GM23338 (cell line): ENCODE results near the gene RTP5. TPM values are rescaled to one million over a fixed set of nuclear protein-coding genes. Genes with fewer than 3 reads are reported as not detected.

ENCODE experiments used
- ATAC-seq: fragments of 200-7000 bp; cut with Tn5 transposase; 3 replicates; pipeline ENCODE4 v1.9.1; 2020
- DNase-seq: peaks from one replicate; pipeline ENCODE4 v3.0.0-alpha.2; 2015; ENCODE audit warnings: low spot score
- H2AFZ ChIP-seq: fragments of 200-600 bp; sonication (generic); 2 replicates; pipeline ENCODE4 v1.8.0; 2016; ENCODE audit warnings: antibody characterized with exemption, mild to moderate bottlenecking, moderate library complexity
- H3F3A ChIP-seq: fragments of 200-600 bp; sonication (generic); replicated peaks from 2 replicates; pipeline ENCODE4 v1.8.0; 2017; ENCODE audit warnings: antibody characterized with exemption, mixed run types, low read depth
- H3K27ac ChIP-seq: fragments of 200-600 bp; sonication (generic); 2 replicates; pipeline ENCODE4 v1.6.1; 2016; ENCODE audit warnings: low read depth
- H3K27me3 ChIP-seq: fragments of 200-600 bp; sonication (generic); 2 replicates; pipeline ENCODE4 v1.8.0; 2016; ENCODE audit warnings: mild to moderate bottlenecking, mixed run types, moderate library complexity; ENCODE audit not compliant: insufficient read depth
- H3K36me3 ChIP-seq: fragments of 200-600 bp; sonication (generic); 2 replicates; pipeline ENCODE4 v1.8.0; 2016; ENCODE audit warnings: mild to moderate bottlenecking; ENCODE audit not compliant: insufficient read depth
- H3K4me1 ChIP-seq: fragments of 200-600 bp; sonication (generic); 2 replicates; pipeline ENCODE4 v1.8.0; 2016; ENCODE audit warnings: mild to moderate bottlenecking, moderate library complexity; ENCODE audit not compliant: insufficient read depth
- H3K4me2 ChIP-seq: fragments of 200-600 bp; sonication (generic); 2 replicates; pipeline ENCODE4 v1.7.1; 2017; ENCODE audit warnings: mixed run types
- H3K4me3 ChIP-seq: fragments of 200-600 bp; sonication (generic); 2 replicates; pipeline ENCODE4 v1.6.1; 2016; ENCODE audit warnings: mixed run types
- H3K79me2 ChIP-seq: fragments of 200-600 bp; sonication (generic); replicated peaks from 2 replicates; pipeline ENCODE4 v1.8.0; 2017; ENCODE audit warnings: mild to moderate bottlenecking; ENCODE audit not compliant: insufficient read depth
- H3K9me2 ChIP-seq: fragments of 200-600 bp; sonication (generic); 2 replicates; pipeline ENCODE4 v1.8.0; 2017; ENCODE audit not compliant: insufficient read depth
- H4K20me1 ChIP-seq: fragments of 200-600 bp; sonication (generic); replicated peaks from 2 replicates; pipeline ENCODE4 v1.8.0; 2017; ENCODE audit warnings: mild to moderate bottlenecking; ENCODE audit not compliant: insufficient read depth
- H3K27ac Mint-ChIP-seq: 2 replicates; pipeline ENCODE4 v1.8.0; 2020; ENCODE audit warnings: inconsistent platforms, mild to moderate bottlenecking, moderate library complexity, mixed read lengths
- H3K27me3 Mint-ChIP-seq: 3 replicates; pipeline ENCODE4 v1.8.0; 2022; ENCODE audit warnings: low read depth, mild to moderate bottlenecking, moderate library complexity, mixed read lengths, inconsistent platforms; ENCODE audit not compliant: insufficient read depth, poor library complexity
- H3K36me3 Mint-ChIP-seq: 3 replicates; pipeline ENCODE4 v1.8.0; 2021; ENCODE audit warnings: low read depth, mild to moderate bottlenecking, inconsistent platforms, moderate library complexity, mixed read lengths
- H3K4me1 Mint-ChIP-seq: 3 replicates; pipeline ENCODE4 v1.8.0; 2020; ENCODE audit warnings: mild to moderate bottlenecking, inconsistent platforms, mixed read lengths
- H3K4me3 Mint-ChIP-seq: 3 replicates; pipeline ENCODE4 v1.8.0; 2021; ENCODE audit warnings: moderate library complexity, mild to moderate bottlenecking, inconsistent platforms, mixed read lengths
- H3K9me3 Mint-ChIP-seq: 3 replicates; pipeline ENCODE4 v1.8.0; 2020; ENCODE audit warnings: moderate library complexity, mild to moderate bottlenecking, inconsistent platforms, mixed read lengths
- CREB1 ChIP-seq: fragments of 250-450 bp; sonication (Bioruptor Pico); IDR thresholded peaks from 2 replicates; pipeline ENCODE4 v1.5.0; 2020; ENCODE audit warnings: low read depth, mild to moderate bottlenecking, moderate library complexity
- EZH2 ChIP-seq: fragments of 200-600 bp; sonication (generic); IDR thresholded peaks from one replicate; pipeline ENCODE4 v1.8.0; 2017; ENCODE audit warnings: antibody characterized with exemption, mild to moderate bottlenecking, low read depth; ENCODE audit not compliant: unreplicated experiment
- EZH2phosphoT487 ChIP-seq: fragments of 200-600 bp; sonication (generic); IDR thresholded peaks from one replicate; pipeline ENCODE4 v1.8.1; 2018; ENCODE audit warnings: antibody characterized with exemption; ENCODE audit not compliant: unreplicated experiment
- JUNB ChIP-seq: IDR thresholded peaks from one replicate; pipeline ENCODE4 v1.6.1; 2016; ENCODE audit warnings: antibody characterized with exemption; ENCODE audit not compliant: unreplicated experiment
- NANOG ChIP-seq: IDR thresholded peaks from 2 replicates; pipeline ENCODE4 v1.6.1; 2016; ENCODE audit warnings: antibody characterized with exemption, borderline replicate concordance
- POLR2AphosphoS5 ChIP-seq: IDR thresholded peaks from 2 replicates; pipeline ENCODE4 v1.6.1; 2016; ENCODE audit warnings: antibody characterized with exemption, low read depth
- STAT1 ChIP-seq: IDR thresholded peaks from one replicate; pipeline ENCODE4 v1.6.1; 2016; ENCODE audit warnings: antibody characterized with exemption; ENCODE audit not compliant: unreplicated experiment
- ZNF114 ChIP-seq: fragments of 250-450 bp; sonication (Bioruptor Pico); IDR thresholded peaks from 2 replicates; pipeline ENCODE4 v1.5.0; 2020; ENCODE audit warnings: mild to moderate bottlenecking, moderate library complexity
- ZNF331 ChIP-seq: fragments of 250-450 bp; sonication (Bioruptor Pico); IDR thresholded peaks from 2 replicates; pipeline ENCODE4 v1.5.0; 2020; ENCODE audit warnings: low read depth, mild to moderate bottlenecking, moderate library complexity
- polyA plus RNA-seq: library from polyadenylated mRNA; unstranded; fragments of >200 nt; fragmentation: Nextera tagmentation; extraction: Ambion mirVana; gene quantifications from 2 replicates; pipeline ENCODE4 v1.2.1, GENCODE V29; 2016
- total RNA-seq: library from RNA; depleted of rRNA; stranded (reverse); fragments of >200 nt; shearing (Covaris generic); gene quantifications from 2 replicates; pipeline ENCODE4 v1.2.3, GENCODE V29; 2014
- TF ChIP-seq, protein P1 (sequence below): fragments of 250-450 bp; sonication (Bioruptor Pico); IDR thresholded peaks from 2 replicates; pipeline ENCODE4 v1.5.0; 2020; ENCODE audit warnings: mild to moderate bottlenecking, moderate library complexity
- TF ChIP-seq, protein P2 (sequence below), 2 experiments: fragments of 200-600 bp in 1 of 2; sonication (generic) in 1 of 2; conservative IDR thresholded peaks; 2 replicates each; pipeline versions ENCODE4 v1.5.1 to v1.6.1; 2016 to 2017; ENCODE audit warnings: antibody characterized with exemption in 2 of 2, low read depth in 2 of 2, mild to moderate bottlenecking in 2 of 2, moderate library complexity in 1 of 2
- TF ChIP-seq, protein P3 (sequence below): IDR thresholded peaks from 2 replicates; pipeline ENCODE4 v1.6.1; 2016; ENCODE audit warnings: antibody characterized with exemption
- TF ChIP-seq, protein P4 (sequence below): IDR thresholded peaks from one replicate; pipeline ENCODE4 v1.6.1; 2018; ENCODE audit warnings: antibody characterized with exemption; ENCODE audit not compliant: unreplicated experiment

The RTP5 gene
- total and polyA plus RNA-seq, 2 experiments from 2014 or later, result not detected

DNA sequence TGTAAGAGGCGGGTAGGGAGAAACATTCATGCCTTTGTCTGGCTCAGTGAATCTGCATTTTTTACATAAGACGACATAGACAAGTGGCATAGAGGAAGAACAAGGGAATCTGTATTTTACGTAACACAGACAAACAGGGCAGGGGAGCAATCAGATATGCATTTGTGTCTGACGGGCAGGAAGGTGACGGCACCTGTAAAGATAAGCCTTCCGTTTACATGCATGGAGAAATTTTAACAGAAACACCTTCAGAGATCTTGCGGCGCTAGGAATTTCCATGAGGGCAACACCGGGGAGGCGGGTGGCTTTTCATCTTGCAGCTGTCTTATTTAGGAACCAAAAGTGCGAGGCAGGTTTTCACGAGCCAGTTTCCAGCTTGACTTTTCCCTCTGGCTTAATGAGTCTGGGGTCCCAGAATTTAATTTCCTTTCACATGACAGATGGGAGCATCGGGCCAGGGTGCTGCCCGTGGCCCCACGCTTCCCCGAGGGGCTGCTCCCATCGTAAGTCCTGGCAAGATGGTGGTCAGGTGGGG lies 42.6 kb downstream of the RTP5 start:
- no peak overlapping the region for H3K27ac Mint-ChIP-seq

More for the DNA sequence above, 42.6 kb downstream of the RTP5 start:
- Histone ChIP-seq H3K4me1 (peaks cover 18% of the 10 kb centered on the region), H3K36me3 (no peaks in the 10 kb centered on the region), H2AFZ (no peak overlapping the region), H3K79me2 (no peaks in the 10 kb centered on the region), H3F3A (0 out of 2 replicates have a peak, but pooled peaks cover 2% of the 10 kb centered on the region), H3K27me3 (no peaks in the 10 kb centered on the region), H3K27ac (0 out of 2 replicates have a peak overlapping the region, but pooled peaks have one; percentile 10), H4K20me1 (no peaks in the 10 kb centered on the region; the same call in 1 of the 2 replicates), H3K4me2 (peak overlapping the region; percentile 63; the same call in 1 of the 2 replicates), H3K4me3 (no peak overlapping the region), H3K9me2 (no peaks in the 10 kb centered on the region)
- Mint-ChIP-seq H3K27me3 (peaks cover 6% of the 10 kb centered on the region), H3K9me3 (no peaks in the 10 kb centered on the region; the same call in 2 of the 3 replicates), H3K36me3 (no peaks in the 10 kb centered on the region; the same call in 2 of the 3 replicates), H3K4me3 (no peak overlapping the region), H3K4me1 (peaks cover 20% of the 10 kb centered on the region)
- TF ChIP-seq ZNF114 (CRISPR knock-in tag), result no peak
- no peak for TF ChIP-seq EZH2phosphoT487
- TF ChIP-seq, protein P1, sequence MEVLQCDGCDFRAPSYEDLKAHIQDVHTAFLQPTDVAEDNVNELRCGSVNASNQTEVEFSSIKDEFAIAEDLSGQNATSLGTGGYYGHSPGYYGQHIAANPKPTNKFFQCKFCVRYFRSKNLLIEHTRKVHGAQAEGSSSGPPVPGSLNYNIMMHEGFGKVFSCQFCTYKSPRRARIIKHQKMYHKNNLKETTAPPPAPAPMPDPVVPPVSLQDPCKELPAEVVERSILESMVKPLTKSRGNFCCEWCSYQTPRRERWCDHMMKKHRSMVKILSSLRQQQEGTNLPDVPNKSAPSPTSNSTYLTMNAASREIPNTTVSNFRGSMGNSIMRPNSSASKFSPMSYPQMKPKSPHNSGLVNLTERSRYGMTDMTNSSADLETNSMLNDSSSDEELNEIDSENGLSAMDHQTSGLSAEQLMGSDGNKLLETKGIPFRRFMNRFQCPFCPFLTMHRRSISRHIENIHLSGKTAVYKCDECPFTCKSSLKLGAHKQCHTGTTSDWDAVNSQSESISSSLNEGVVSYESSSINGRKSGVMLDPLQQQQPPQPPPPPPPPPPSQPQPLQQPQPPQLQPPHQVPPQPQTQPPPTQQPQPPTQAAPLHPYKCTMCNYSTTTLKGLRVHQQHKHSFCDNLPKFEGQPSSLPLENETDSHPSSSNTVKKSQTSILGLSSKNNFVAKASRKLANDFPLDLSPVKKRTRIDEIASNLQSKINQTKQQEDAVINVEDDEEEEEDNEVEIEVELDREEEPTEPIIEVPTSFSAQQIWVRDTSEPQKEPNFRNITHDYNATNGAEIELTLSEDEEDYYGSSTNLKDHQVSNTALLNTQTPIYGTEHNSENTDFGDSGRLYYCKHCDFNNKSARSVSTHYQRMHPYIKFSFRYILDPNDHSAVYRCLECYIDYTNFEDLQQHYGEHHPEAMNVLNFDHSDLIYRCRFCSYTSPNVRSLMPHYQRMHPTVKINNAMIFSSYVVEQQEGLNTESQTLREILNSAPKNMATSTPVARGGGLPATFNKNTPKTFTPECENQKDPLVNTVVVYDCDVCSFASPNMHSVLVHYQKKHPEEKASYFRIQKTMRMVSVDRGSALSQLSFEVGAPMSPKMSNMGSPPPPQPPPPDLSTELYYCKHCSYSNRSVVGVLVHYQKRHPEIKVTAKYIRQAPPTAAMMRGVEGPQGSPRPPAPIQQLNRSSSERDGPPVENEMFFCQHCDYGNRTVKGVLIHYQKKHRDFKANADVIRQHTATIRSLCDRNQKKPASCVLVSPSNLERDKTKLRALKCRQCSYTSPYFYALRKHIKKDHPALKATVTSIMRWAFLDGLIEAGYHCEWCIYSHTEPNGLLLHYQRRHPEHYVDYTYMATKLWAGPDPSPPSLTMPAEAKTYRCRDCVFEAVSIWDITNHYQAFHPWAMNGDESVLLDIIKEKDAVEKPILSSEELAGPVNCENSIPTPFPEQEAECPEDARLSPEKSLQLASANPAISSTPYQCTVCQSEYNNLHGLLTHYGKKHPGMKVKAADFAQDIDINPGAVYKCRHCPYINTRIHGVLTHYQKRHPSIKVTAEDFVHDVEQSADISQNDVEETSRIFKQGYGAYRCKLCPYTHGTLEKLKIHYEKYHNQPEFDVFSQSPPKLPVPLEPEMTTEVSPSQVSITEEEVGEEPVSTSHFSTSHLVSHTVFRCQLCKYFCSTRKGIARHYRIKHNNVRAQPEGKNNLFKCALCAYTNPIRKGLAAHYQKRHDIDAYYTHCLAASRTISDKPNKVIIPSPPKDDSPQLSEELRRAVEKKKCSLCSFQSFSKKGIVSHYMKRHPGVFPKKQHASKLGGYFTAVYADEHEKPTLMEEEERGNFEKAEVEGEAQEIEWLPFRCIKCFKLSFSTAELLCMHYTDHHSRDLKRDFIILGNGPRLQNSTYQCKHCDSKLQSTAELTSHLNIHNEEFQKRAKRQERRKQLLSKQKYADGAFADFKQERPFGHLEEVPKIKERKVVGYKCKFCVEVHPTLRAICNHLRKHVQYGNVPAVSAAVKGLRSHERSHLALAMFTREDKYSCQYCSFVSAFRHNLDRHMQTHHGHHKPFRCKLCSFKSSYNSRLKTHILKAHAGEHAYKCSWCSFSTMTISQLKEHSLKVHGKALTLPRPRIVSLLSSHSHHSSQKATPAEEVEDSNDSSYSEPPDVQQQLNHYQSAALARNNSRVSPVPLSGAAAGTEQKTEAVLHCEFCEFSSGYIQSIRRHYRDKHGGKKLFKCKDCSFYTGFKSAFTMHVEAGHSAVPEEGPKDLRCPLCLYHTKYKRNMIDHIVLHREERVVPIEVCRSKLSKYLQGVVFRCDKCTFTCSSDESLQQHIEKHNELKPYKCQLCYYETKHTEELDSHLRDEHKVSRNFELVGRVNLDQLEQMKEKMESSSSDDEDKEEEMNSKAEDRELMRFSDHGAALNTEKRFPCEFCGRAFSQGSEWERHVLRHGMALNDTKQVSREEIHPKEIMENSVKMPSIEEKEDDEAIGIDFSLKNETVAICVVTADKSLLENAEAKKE (CRISPR knock-in tag), result no peak
- no peak for TF ChIP-seq EZH2
- TF ChIP-seq CREB1 (CRISPR knock-in tag), result no peak
- TF ChIP-seq, protein P2, sequence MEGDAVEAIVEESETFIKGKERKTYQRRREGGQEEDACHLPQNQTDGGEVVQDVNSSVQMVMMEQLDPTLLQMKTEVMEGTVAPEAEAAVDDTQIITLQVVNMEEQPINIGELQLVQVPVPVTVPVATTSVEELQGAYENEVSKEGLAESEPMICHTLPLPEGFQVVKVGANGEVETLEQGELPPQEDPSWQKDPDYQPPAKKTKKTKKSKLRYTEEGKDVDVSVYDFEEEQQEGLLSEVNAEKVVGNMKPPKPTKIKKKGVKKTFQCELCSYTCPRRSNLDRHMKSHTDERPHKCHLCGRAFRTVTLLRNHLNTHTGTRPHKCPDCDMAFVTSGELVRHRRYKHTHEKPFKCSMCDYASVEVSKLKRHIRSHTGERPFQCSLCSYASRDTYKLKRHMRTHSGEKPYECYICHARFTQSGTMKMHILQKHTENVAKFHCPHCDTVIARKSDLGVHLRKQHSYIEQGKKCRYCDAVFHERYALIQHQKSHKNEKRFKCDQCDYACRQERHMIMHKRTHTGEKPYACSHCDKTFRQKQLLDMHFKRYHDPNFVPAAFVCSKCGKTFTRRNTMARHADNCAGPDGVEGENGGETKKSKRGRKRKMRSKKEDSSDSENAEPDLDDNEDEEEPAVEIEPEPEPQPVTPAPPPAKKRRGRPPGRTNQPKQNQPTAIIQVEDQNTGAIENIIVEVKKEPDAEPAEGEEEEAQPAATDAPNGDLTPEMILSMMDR (conservative IDR thresholded peaks at IDR 0.05; ENCODE audit: low read depth in 2 of 2), result no peak
- TF ChIP-seq, protein P3, sequence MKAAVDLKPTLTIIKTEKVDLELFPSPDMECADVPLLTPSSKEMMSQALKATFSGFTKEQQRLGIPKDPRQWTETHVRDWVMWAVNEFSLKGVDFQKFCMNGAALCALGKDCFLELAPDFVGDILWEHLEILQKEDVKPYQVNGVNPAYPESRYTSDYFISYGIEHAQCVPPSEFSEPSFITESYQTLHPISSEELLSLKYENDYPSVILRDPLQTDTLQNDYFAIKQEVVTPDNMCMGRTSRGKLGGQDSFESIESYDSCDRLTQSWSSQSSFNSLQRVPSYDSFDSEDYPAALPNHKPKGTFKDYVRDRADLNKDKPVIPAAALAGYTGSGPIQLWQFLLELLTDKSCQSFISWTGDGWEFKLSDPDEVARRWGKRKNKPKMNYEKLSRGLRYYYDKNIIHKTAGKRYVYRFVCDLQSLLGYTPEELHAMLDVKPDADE, result no peak
- TF ChIP-seq NANOG, result no peak
- no peak for TF ChIP-seq POLR2AphosphoS5
- no peak for TF ChIP-seq ZNF331 (CRISPR knock-in tag)
- no peak for TF ChIP-seq STAT1
- TF ChIP-seq, protein P4, sequence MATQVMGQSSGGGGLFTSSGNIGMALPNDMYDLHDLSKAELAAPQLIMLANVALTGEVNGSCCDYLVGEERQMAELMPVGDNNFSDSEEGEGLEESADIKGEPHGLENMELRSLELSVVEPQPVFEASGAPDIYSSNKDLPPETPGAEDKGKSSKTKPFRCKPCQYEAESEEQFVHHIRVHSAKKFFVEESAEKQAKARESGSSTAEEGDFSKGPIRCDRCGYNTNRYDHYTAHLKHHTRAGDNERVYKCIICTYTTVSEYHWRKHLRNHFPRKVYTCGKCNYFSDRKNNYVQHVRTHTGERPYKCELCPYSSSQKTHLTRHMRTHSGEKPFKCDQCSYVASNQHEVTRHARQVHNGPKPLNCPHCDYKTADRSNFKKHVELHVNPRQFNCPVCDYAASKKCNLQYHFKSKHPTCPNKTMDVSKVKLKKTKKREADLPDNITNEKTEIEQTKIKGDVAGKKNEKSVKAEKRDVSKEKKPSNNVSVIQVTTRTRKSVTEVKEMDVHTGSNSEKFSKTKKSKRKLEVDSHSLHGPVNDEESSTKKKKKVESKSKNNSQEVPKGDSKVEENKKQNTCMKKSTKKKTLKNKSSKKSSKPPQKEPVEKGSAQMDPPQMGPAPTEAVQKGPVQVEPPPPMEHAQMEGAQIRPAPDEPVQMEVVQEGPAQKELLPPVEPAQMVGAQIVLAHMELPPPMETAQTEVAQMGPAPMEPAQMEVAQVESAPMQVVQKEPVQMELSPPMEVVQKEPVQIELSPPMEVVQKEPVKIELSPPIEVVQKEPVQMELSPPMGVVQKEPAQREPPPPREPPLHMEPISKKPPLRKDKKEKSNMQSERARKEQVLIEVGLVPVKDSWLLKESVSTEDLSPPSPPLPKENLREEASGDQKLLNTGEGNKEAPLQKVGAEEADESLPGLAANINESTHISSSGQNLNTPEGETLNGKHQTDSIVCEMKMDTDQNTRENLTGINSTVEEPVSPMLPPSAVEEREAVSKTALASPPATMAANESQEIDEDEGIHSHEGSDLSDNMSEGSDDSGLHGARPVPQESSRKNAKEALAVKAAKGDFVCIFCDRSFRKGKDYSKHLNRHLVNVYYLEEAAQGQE, result no peak
- TF ChIP-seq JUNB, result no peak
- ATAC-seq, result no peak
- no peak for DNase-seq
